Measurements from ENCODE around the gene AGXT. TPM values are rescaled to one million over a fixed set of nuclear protein-coding genes. Genes with fewer than 3 reads are reported as not detected.

The AGXT gene
- total RNA-seq, 1 donor = not detected

DNA sequence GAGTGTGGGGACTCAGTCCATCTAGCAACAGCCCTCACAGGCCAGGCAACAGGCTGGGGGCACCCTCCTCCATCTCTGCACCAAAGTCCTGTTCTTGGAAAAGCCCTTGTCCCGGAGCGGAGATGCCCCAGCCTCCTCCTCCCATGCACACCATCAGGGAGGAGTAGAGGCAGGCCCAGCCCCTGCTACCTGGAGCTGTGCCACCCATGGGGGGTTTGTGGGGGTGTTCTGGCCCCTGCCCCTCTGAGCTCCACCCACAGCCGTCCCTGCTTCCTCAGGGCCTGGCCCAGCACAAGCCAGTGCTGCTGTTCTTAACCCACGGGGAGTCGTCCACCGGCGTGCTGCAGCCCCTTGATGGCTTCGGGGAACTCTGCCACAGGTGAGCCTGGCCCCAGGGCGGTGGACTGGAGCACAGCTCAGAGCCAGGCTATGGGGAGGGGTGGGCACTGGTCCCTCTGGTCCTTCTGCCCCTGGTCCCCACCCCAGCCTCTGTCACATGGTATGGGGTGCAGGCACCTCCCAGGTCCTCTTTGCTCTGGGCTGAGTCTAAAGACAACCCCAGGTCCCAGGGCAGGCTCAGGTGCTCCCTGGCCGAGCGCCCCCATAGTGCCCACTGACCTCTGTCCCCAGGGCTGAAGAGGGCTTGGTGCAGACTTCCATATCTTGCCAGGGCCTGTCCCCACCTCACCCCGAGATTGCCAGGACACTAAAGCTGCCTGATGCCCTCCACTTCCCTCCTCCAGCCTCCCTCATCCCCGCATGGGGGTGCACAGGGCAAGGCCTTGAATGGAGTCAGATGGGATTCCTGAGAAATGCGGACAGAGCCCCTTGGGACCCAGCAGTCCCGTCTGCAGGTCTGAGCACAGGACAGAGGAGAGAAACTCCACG lies 2.7 kb downstream of the AGXT start:
- DNase-seq (ENCODE audit: low read depth) = no peak
- TF ChIP-seq, protein P1, sequence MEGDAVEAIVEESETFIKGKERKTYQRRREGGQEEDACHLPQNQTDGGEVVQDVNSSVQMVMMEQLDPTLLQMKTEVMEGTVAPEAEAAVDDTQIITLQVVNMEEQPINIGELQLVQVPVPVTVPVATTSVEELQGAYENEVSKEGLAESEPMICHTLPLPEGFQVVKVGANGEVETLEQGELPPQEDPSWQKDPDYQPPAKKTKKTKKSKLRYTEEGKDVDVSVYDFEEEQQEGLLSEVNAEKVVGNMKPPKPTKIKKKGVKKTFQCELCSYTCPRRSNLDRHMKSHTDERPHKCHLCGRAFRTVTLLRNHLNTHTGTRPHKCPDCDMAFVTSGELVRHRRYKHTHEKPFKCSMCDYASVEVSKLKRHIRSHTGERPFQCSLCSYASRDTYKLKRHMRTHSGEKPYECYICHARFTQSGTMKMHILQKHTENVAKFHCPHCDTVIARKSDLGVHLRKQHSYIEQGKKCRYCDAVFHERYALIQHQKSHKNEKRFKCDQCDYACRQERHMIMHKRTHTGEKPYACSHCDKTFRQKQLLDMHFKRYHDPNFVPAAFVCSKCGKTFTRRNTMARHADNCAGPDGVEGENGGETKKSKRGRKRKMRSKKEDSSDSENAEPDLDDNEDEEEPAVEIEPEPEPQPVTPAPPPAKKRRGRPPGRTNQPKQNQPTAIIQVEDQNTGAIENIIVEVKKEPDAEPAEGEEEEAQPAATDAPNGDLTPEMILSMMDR (IDR thresholded peaks at IDR 0.05; ENCODE audit: insufficient read depth, low read length) = no peak
- no peak overlapping the region for H3K4me3 ChIP-seq (ENCODE audit: low read depth, low read length)

DNA sequence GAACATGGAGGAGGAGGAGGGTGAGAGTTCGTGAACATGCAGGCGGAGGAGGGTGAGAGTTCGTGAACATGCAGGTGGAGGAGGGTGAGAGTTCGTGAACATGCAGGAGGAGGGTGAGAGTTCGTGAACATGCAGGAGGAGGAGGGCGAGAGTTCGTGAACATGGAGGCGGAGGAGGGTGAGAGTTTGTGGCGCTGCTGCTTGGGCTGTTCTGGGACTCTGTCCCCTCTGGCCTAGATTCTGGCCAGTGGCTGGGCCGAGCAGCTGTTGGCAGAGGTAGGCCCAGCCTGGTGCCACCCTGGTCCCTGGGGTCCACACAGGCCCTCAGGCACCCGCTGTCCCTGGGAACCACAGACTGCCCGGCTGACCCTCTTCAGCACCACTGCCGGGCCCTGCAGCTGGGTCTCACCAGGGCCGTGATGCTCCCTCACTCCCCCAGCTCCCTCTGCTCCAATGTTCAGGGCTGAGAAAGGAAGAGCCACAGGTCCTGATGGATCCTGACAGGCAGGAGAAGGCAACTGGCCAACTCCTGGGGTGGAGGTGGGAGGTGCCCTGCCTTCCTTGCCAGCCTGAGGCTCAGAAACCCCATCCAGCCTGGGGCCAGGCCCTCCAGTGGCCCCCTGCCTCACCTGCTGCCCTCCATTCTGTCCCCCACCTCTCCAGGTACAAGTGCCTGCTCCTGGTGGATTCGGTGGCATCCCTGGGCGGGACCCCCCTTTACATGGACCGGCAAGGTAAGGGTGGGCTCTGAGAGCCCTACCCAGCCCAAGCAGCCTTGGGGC lies 3.9 kb downstream of the AGXT start:
- DNase-seq (ENCODE audit: low read depth) = no peak
- H3K4me3 ChIP-seq (ENCODE audit: low read depth, low read length) = no peak overlapping the region
- TF ChIP-seq, protein P1 (IDR thresholded peaks at IDR 0.05; ENCODE audit: insufficient read depth, low read length) = no peak

DNA sequence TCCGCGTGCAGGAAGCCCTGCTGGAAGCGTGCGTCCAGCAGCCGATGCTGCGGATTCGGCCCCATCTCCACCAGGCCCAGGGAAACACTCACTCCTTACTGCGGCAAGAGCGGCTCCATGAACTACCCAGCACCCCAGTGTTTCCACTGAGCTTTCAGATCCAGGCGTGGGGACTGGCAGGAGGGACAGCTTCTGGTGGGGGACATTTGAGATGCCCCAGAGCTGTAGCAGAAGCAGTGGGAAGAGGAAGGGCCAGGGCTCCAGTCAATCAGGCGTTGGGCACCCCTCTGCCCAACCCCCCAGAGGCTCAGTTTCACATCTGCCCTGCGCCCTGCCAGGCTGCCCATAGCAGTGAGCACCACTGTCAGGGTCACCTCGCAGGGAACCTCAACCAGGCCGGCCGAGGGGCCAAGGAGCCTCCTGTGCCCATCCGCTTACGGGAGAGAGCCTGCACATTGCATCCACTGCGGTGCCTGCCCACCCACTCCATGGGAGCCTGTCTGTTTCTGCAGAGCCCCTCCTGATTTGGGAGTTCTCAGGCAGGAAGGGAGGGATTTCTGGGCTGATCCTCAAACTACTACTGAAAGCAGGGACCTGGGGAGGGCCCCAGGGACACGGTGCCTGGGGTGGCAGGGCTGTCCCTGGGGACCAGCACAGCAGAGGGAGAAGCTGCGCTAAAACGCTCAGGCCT lies 4.6 kb downstream of the AGXT start:
- DNase-seq (ENCODE audit: low read depth) = no peak
- no peak overlapping the region for H3K4me3 ChIP-seq (ENCODE audit: low read depth, low read length)
- TF ChIP-seq, protein P1 (IDR thresholded peaks at IDR 0.05; ENCODE audit: insufficient read depth, low read length) = no peak

DNA sequence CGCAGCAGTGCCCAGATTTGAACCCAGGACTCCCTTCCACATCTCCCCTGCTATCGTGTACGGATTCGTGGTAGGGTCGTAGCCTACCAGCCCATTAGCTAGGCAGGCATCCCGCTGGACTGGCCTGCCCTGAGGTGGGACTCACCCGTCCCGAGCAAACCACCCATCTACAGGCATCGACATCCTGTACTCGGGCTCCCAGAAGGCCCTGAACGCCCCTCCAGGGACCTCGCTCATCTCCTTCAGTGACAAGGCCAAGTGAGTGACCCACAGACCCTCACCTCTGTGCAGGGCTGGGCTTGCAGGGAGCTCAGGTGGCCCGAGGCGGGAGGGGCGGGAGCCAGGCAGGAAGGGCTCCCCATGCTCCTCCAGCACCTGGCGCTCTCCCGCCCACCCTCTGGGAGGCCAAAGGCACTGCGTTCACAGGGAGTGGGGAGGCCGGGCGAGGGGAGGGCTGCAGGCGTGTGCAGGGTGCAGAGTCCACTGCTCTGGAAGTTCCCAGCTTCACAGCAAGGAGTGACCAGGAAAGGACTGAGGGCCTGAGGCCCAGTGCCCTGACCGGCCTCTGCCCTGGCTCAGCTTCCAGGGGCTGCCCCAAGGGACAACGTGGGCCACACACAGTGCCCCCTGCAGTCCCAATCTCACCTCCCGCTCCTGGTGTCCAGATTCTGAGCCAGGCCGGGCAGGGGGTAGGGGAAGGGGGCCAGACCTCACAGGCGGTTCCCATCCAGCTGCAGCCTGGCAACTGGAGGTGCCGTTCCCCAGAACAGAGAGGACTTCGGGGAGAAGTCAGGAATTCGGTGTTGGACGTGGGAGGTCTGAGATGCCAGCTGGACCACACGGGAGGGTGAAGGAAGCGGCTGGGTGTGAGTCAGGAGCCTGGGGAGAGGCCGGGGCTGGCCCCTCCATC lies 5.4 kb downstream of the AGXT start:
- TF ChIP-seq, protein P1 (IDR thresholded peaks at IDR 0.05; ENCODE audit: insufficient read depth, low read length) = no peak
- no peak for DNase-seq (ENCODE audit: low read depth)

DNA sequence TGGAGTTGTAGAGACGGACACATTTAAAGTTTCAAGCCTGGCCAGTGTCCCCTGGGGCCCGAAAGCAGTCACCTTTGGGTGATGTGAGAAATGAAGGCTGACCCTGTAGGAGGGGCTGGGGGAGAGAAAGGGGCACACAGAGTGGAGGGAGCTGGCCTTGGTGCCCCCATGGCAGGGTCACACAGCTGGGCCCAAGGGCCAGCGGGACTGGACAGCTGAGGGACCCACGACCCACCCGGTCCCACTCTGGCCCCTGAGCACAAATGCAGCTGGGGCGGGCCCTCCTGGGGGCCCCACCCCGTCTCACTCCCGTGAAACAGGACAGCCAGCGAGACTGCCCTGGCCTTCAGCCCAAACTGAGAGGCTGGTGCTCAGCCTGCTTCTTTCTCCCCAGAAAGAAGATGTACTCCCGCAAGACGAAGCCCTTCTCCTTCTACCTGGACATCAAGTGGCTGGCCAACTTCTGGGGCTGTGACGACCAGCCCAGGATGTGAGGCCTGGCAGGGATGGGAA lies 6.1 kb downstream of the AGXT start:
- DNase-seq (ENCODE audit: low read depth) = no peak
- no peak overlapping the region for H3K4me3 ChIP-seq (ENCODE audit: low read depth, low read length)
- TF ChIP-seq, protein P1 (IDR thresholded peaks at IDR 0.05; ENCODE audit: insufficient read depth, low read length) = no peak

More for the DNA sequence above, 5.4 kb downstream of the AGXT start:
- no peak overlapping the region for H3K4me3 ChIP-seq (ENCODE audit: low read depth, low read length)

Measured in fibroblast of the aortic adventitia (primary cell).